GM21619 (cell line): ENCODE measurements around the gene SLC39A13.

Experiments used
- ATAC-seq: cut with Tn5 transposase; IDR thresholded peaks from one replicate; pipeline ENCODE4 v1.9.1; 2021; ENCODE audit not compliant: unreplicated experiment

Gene SLC39A13

GRCh38 chr11:47426062-47426956, 17.9 kb downstream of the SLC39A13 start, which contains the start of gene PSMC3:
TSS of gene PSMC3 (minus strand) at chr11:47426439. CDS start at chr11:47426279, 160 bp downstream.
- ATAC-seq, result peak; percentile 90

GRCh38 chr11:47430524-47430923, 22.1 kb downstream of the SLC39A13 start:
- no peak for ATAC-seq

DNA sequence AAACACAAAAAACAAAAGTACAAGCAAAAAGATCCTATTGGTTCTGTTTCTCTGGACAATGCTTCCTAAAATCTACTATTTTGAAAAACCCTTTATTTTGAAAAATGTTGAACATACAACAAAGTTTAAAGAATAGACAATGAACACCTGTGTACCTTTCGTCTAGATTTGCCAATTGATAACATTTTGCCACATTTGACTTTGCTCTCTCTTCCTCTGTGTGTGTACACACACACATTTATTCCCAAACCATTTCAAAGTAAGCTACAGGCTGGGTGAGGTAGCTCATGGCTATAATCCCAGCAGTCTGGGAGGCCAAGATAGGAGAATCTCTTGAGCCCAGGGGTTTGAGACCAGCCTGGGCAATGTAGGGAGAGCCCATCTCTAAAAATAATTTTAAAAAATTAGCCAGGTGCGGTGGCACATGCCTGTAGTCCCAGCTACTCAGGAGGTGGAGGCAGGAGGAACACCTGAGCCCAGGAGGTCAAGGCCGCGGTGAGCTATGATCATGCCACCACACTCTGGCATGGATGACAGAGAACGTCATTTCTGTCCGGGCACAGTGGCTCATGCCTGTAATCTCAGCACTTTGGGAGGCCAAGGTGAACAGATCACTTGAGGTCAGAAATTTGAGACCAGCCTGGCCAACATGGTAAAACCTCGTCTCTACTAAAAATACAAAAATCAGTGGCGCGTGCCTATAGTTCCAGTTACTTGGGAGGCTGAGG, 23.1 kb downstream of the SLC39A13 start:
- ATAC-seq, result no peak

- no peak for ATAC-seq
Measured at GRCh38 chr11:47433157-47433556, 24.8 kb downstream of the SLC39A13 start.

DNA sequence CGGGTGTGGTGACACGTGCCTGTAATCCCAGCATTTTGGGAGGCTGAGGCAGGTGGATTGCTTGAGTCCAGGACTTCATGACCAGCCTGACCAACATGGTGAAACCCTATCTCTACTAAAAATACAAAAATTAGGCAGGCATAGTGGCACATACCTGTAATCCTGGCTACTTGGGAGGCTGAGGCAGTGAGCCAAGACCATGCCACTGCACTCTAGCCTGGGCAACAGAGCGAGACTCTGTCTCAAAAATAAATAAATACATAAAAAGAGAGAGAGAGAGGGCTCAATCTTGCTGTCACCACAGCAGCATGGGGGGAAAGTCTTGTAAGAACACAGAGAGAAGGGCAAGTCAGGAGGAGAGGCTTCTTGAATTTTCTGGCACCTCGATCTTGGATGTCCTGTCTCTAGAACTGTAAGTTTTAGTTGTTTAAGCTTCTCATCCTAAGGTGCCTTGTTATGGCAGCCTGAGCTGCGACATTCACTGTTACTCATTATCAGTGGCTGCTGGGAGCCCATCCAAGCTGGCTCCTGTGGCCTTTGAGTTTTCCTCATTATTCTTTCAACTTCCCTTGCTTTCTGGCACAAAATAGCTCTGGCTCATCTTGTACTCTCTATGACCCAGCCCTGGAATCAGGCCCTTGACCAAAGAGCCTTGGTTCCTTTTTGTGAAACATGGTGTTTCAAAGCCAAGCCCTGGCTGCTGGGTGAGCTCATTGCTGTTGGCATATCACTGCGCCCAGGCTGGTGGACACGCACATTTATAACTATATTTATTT, 25.8 kb downstream of the SLC39A13 start:
- no peak for ATAC-seq

DNA sequence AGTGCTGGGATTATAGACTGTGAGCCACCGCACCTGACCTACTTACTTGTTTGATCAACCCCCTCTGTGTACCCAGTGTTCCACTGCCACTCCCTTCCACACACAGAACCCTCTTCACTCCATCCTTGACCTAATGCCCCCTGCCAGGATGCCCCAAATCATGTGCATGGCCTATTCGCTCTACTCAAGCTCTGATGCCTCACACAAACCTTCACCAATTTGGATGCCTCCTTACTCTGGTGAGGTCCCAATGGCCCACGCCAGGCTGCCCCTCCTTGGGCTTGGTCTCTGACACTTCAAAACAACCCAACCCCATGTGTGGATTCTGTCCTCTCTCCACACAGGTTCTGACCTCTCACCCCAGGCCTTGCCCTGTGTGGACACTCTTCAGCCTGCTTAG, 27.3 kb downstream of the SLC39A13 start:
- no peak for ATAC-seq

- no peak for ATAC-seq
Measured at GRCh38 chr11:47436726-47437125, 28.3 kb downstream of the SLC39A13 start.

DNA sequence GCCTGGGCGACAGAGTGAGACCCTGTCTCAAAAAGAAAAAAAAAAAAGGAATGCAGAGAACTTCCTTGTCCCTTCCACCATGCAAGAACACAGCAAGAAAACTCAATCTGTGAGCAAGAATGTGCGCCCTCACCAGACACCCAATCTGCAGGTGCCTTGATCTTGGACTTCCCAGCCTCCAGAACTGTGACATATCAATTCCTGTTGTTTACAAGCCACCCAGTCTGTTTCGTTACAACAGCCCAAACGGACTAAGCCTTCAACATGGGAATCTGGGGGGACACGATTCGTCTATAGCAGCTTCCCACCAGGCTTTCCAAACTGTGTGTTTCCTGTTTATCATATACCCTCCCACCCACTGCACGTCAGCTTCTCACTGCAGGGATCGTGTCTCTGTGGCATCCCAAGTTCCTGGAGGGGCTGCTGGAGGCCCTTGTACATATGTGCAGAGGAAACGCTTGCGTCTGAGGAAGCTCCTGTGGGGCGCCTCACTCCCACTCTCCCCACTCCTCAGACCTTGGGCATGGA, 28.9 kb downstream of the SLC39A13 start:
- no peak for ATAC-seq

- ATAC-seq, result no peak
Measured at GRCh38 chr11:47437746-47438418, 29.5 kb downstream of the SLC39A13 start.

- ATAC-seq, result no peak
Measured at GRCh38 chr11:47438721-47439120, 30.3 kb downstream of the SLC39A13 start.

DNA sequence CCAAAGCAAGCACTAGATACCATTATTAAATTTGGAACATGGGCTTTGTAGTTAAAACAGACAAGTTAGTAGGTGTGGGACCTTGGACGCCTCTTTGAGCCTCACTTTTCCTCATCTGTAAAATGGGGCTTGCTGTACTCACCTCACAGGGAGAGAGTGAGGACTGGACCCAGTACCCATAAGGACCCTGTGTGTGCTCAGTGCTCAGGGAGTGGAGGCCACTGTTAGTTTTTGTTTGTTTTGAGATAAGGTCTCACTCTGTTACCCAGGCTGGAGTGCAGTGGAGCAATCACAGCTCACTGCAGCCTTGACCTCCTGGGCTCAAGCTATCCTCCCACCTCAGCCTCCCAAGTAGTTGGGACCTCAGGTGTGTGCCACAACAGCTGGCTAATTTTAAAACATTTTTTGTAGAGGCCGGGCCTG, 31.7 kb downstream of the SLC39A13 start:
- ATAC-seq, result no peak

DNA sequence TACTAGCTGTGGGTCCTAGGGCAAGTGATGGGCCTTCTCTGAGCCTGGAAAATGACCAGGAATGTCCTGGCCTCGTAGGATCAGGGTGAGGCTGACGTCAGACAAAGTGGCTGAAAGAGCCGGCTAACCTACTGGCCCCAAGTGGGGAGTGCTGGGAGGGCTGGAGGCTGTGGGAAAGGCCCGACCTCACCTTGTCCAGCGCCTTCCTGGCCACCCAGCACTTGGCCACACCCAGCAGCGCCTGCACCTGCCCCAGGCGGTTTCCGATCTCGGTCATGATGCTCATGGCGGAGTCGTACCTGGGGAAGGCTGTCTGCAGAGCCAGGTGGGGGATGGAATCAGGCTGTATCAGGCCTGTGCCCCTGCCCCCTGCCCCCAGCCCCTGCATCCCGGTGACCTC, 33.0 kb downstream of the SLC39A13 start:
- no peak for ATAC-seq

GRCh38 chr11:47442514-47442913, 34.1 kb downstream of the SLC39A13 start:
- no peak for ATAC-seq

- no peak for ATAC-seq
Measured at GRCh38 chr11:47443028-47443700, 34.8 kb downstream of the SLC39A13 start.

DNA sequence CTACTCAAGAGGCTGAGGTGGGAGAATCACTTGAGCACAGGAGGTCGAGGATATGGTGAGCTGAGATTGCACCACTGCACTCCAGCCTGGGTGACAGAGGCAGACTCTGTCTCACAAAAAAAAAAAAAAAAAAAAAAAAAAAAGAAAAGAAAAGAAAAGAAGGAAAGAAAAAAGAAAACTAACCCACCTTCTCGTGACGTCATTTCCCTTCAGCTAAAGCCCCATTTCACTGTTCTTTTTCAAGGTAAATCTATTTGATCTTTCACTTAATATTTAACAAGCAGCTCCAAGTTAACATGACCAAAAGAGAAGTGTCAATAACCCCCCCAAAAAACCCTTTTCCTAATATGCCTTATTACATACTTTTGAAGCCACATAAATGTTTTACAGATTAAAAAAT, 35.4 kb downstream of the SLC39A13 start:
- ATAC-seq, result no peak

DNA sequence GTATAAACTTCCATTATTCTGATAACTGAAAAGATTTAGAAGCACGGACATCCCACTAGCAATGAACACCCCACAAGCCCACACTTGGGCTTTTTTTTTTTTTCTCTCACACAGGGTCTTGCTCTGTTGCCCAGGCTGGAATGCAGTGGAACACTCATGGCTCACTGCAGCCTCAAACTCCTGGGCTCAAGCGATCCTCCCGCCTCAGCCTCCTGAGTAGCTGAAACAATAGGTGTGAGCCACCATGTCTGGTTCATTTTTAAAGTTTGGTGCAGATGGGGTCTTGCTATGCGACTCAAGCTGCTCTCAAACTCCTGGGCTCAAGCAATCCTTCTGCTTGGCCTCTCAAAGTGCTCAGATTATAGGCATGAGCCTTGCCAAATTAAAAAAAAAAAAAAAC, 37.5 kb downstream of the SLC39A13 start:
- ATAC-seq, result no peak

DNA sequence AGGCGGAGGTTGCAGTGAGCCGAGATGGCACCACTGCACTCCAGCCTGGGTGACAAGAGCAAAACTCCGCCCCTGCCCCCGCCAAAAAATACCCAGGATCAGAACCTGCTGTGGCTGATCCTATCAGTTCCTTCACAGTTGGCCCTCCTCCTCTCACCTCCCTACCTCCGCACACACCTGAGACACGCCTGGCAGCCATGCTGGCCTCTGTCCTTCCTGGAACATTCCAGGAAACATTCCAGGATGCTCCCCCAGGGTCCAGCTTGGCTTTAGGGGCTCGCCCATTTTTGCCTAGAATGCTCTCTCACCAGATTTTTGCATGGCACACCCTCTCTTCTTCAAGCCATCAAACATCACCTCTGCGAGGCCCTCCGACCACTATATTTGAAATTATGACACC, 38.4 kb downstream of the SLC39A13 start:
- no peak for ATAC-seq

- ATAC-seq, result no peak
Measured at GRCh38 chr11:47447906-47448305, 39.5 kb downstream of the SLC39A13 start.

GRCh38 chr11:47448566-47449427, 40.4 kb downstream of the SLC39A13 start, which contains the start of gene RAPSN:
TSS of gene RAPSN (minus strand) at chr11:47449136. CDS start at chr11:47448964, 172 bp downstream.
- no peak for ATAC-seq
